ENCODE results near the gene SDCCAG8.

DNA sequence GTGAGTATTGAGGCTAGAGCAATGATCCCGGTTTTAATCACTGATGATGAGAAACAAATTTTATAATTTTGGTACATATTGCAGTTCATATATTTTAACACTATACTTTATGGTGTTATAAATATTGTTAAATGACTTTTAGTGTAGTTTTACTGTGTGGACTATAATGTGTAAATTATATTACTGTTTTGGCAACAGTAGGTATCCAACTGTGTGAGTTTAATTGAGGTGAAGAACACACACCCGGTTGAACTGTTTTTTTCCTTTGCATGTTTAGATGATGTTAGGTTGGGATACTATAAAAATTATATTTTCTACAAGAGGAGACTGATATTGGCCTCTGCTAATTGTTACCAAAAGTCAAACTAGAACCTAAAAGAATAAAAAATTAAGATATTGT, 166.5 kb downstream of the SDCCAG8 start:
- TF ChIP-seq SP1 (IDR thresholded peaks at IDR 0.05) (no peak), ARNT (IDR thresholded peaks at IDR 0.05) (no peak), BHLHE40 (IDR thresholded peaks at IDR 0.05; ENCODE audit: borderline replicate concordance) (no peak), CTBP1 (IDR thresholded peaks at IDR 0.05; ENCODE audit: borderline replicate concordance) (no peak)
